ENCODE results near the gene IL4.
"Not testable (repeated sequence)": the region's sequence is repeated elsewhere in the genome, so short reads cannot be mapped to it uniquely, and the experiment has no call there.

IL4 gene

DNA sequence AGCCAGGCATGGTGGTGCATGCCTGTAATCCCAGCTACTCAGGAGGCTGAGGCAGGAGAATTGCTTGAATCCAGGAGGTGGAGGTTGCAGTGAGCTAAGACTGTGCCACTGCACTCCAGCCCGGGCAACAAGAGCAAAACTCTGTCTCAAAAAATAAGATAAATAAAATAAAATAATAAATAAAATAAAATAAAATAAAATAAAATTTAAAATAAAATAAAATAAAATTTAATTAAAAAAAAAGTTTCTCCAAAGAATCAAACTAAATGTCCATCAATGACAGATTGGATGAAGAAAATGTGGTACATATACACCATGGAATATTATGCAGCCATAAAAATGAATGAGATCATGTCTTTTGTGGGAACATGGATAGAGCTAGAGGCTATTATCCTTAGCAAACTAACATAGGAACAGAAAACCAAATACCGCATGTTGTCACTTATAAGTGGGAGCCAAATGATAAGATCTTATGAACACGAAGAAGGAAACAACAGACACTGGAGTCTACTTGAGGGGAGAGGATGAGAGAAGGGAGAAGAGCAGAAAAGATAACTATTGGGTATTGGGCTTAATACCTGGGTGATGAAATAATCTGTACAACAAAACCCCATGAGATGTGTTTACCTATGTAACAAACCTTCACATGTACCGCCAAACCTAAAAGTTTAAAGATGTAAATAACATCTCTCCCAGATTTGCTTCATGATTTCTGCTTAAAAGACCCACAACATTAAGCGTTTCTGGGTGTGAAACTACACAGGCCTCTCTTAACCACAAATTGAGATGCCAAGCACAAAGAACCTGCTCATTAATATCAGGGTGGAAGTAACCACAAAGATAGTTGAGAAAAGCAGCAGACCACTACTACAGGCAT is 18.2 kb downstream of the IL4 start:
- not testable (repeated sequence) for H3K4me3 Mint-ChIP-seq, H3K9me3 Mint-ChIP-seq, ATAC-seq, H3K27ac Mint-ChIP-seq, H3K27me3 Mint-ChIP-seq, H3K4me1 Mint-ChIP-seq
- H3K36me3 Mint-ChIP-seq = peaks cover 12% of the 10 kb centered on the region

DNA sequence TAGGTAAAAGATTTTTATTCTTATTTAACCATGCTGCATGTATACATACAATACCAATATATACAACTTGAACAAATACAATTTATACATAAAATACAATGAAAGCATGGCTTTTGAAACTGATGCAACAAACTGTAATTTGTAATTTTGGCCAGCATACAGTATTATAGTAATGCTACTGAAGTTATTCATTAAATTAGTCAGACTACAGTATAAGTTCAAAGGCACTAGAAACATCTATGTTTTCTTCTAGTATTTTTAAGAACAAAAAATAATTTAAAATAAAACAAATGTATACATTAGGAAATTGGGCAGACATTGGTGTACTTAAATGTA is 18.8 kb downstream of the IL4 start:
- Mint-ChIP-seq H3K4me3 (no peak overlapping the region), H3K27me3 (no peaks in the 10 kb centered on the region), H3K4me1 (peaks cover 6% of the 10 kb centered on the region), H3K27ac (no peak overlapping the region), H3K36me3 (peaks cover 16% of the 10 kb centered on the region), H3K9me3 (peaks cover 3% of the 10 kb centered on the region)
- no peak for ATAC-seq

DNA sequence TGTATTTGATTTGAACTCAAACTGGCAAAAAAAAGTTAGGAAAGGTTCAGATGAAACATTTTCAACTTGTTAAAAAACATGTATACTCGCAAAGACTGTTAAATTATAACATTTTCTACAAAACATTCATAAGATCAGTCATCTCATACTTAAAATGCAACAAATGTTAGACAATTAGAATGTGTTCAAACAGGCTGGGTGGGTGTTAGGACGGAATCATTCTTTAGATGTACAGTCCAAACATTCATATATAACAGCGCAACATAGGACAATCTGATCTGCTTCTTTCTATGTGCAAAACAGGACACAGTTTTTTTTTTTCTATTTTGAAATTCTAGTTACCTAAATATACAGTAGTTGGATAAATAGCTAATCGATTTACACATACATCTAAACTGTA is 22.2 kb downstream of the IL4 start:
- peaks cover 3% of the 10 kb centered on the region for H3K9me3 Mint-ChIP-seq
- no peak overlapping the region for H3K4me3 Mint-ChIP-seq
- ATAC-seq = no peak
- no peak overlapping the region for H3K27ac Mint-ChIP-seq
- H3K27me3 Mint-ChIP-seq = no peaks in the 10 kb centered on the region
- H3K36me3 Mint-ChIP-seq = peaks cover 42% of the 10 kb centered on the region
- no peaks in the 10 kb centered on the region for H3K4me1 Mint-ChIP-seq

DNA sequence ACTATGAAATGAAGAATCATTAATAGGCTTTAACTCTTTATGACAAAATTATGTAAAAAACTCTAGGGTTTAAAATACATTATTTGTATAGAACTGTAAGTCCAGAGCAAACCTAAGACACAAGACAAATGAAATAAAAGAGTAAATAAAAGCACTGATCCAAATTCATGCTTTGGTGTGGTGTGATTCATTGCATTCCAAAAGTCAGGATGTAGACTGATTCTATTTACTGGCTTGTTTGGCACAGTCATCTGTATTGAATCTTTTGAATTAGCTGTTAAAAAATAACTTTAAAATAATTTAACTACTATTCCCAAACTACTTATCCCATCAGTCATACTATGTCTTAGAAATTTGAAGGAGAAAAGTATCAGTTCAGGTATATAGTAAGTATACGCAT is 31.1 kb downstream of the IL4 start:
- Mint-ChIP-seq H3K27ac (no peak overlapping the region), H3K36me3 (peaks cover 36% of the 10 kb centered on the region), H3K4me3 (no peak overlapping the region), H3K4me1 (no peaks in the 10 kb centered on the region), H3K9me3 (no peaks in the 10 kb centered on the region), H3K27me3 (no peaks in the 10 kb centered on the region)
- no peak for ATAC-seq

DNA sequence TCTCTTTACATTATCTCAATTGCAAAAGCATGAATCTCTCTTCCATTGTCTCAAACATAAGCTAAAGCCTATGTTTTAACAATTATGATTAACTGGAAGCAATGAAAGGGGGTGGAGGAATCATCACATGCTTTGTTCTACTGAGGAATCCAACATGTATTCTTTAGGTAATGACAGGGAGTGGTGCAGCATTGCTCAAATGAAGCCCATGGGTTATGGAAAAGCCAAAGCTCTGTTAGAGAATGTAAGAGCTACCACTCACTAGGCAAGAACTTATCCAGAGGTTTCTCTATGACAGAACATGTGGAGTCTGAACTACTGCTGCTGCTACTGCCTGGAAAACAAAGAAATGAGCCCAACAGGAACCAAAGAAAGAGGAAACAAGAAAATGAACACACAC is 34.9 kb downstream of the IL4 start:
- no peaks in the 10 kb centered on the region for H3K9me3 Mint-ChIP-seq
- no peak overlapping the region for H3K27ac Mint-ChIP-seq
- ATAC-seq = no peak
- no peaks in the 10 kb centered on the region for H3K4me1 Mint-ChIP-seq
- H3K4me3 Mint-ChIP-seq = no peak overlapping the region
- no peaks in the 10 kb centered on the region for H3K27me3 Mint-ChIP-seq
- peaks cover 18% of the 10 kb centered on the region for H3K36me3 Mint-ChIP-seq

DNA sequence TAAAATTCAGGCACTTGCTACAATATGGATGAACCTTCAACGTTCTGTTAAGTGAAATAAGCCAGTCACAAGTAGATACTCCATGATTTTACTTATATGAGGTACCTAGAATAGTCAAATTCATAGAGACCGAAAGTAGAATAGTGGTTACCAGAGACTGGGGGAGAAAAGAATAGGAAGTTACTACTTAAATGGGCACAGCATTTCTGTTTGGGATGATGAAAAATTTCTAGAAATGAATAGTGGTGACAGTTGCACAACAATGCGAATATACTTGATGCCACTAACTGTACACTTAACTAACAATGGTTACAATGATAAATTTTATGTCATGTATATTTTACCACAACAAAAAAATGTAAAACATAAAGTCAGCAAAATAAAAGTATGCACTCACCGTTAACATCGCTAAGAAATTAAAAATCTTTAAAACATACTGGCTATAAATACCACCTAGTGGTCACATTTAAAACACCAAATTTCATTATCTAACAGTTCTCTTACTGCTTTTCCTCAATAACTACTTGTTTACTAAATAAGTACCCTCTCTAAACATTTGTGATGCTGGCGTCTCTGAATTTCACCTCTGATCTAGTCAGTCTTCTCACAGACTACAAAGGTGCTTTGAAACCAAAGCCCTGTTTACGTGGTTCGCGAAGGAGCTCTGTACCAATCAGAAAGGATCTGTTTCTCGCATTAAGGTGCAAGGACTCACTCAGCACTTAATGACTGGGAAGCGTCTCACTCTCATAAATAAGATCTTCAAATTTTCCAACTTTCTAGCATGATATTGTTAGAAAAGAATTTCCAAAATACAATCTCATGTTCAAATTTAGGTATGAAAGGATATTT is 40.9 kb downstream of the IL4 start:
- no peak overlapping the region for H3K4me3 Mint-ChIP-seq
- no peak for ATAC-seq
- H3K9me3 Mint-ChIP-seq = no peaks in the 10 kb centered on the region
- no peaks in the 10 kb centered on the region for H3K27me3 Mint-ChIP-seq
- H3K36me3 Mint-ChIP-seq = peaks cover 33% of the 10 kb centered on the region
- H3K4me1 Mint-ChIP-seq = no peaks in the 10 kb centered on the region
- H3K27ac Mint-ChIP-seq = no peak overlapping the region

DNA sequence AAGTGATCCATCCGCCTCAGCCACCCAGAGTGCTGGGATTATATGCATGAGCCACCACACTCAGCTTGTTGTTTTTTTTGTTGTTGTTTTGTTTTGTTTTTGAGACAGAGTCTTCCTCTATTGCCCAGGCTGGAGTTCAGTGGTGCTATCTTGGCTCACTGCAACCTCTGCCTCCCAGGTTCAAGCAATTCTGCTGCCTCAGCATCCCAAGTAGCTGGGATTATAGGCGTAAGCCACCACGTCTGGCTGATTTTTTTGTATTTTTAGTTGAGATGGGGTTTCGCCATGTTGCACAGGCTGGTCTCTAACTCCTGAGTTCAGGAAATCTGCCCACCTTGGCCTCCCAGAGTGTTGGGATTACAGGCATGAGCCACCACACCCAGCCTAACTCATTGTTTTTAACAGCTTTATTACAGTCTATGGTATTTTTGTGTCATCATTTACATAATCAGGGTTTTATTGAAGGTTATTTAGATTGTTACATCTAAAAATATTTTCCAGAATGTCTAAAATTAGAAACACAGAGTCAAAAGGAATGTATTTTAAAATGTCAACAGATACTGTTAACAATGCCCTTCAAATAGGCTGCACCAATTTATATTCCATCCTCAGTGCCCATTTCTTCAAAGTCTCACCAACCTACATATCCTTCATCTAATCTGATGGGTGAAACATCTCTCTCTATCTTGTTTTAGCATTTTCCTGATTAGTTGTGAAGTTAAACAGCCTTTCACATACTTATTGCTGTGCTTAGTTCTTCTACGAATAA is 44.9 kb downstream of the IL4 start:
- H3K27me3 Mint-ChIP-seq = no peaks in the 10 kb centered on the region
- H3K4me3 Mint-ChIP-seq = no peak overlapping the region
- peaks cover 35% of the 10 kb centered on the region for H3K36me3 Mint-ChIP-seq
- no peak overlapping the region for H3K27ac Mint-ChIP-seq
- ATAC-seq = no peak
- no peaks in the 10 kb centered on the region for H3K9me3 Mint-ChIP-seq
- H3K4me1 Mint-ChIP-seq = peaks cover 6% of the 10 kb centered on the region

DNA sequence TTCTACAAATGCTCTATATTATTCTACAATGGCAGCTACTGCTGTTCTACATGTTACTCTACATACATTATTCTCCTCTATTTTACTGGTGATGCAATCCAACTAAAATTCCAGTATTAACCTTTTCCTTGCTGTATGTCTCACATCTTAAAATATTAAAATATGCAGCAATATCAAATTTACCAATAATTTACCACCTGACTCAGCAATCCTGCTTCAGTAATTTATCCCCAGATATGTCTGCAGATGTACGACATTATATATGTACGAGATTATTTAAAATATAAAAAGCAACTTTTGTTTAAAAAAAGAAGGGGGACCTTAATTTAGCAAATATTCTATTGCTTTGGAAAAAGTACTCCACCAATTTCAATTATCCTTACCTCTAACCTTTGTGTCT is 52.0 kb downstream of the IL4 start:
- H3K36me3 Mint-ChIP-seq = peaks cover 58% of the 10 kb centered on the region
- no peak overlapping the region for H3K27ac Mint-ChIP-seq
- no peak for ATAC-seq
- H3K9me3 Mint-ChIP-seq = no peaks in the 10 kb centered on the region
- no peak overlapping the region for H3K4me3 Mint-ChIP-seq
- H3K4me1 Mint-ChIP-seq = peaks cover 16% of the 10 kb centered on the region
- H3K27me3 Mint-ChIP-seq = no peaks in the 10 kb centered on the region

DNA sequence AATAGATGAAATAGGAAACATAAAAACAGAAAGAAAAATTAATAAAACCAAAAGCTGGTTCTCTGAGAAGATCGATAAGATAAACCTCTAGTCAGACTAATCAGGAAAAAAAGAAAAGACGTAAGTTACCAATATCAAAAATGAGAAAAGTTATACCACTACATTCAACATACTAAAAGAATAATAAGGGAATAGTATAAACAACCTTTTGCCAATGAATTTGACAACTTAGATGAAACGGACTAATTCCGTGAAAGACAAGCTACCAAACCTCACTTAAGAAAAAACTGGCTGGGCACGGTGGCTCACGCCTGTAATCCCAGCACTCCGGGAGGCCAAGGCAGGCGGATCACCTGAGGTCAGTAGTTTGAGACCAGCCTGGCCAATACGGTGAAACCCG is 56.1 kb downstream of the IL4 start:
- ATAC-seq = no peak
- Mint-ChIP-seq H3K9me3 (no peaks in the 10 kb centered on the region), H3K4me1 (peaks cover 12% of the 10 kb centered on the region), H3K4me3 (no peak overlapping the region), H3K27ac (no peak overlapping the region), H3K27me3 (no peaks in the 10 kb centered on the region), H3K36me3 (peaks cover 46% of the 10 kb centered on the region)

Data from stimulated activated memory B cell treated with anti-CD40 and anti-IgM and Interleukin-4, amounts not matched to agents 10 μg/mL and 1 μg/mL and 100 μg/mL, for 72 hours (primary cell).